ENCODE measurements around the gene RBM10.

RBM10 gene

DNA sequence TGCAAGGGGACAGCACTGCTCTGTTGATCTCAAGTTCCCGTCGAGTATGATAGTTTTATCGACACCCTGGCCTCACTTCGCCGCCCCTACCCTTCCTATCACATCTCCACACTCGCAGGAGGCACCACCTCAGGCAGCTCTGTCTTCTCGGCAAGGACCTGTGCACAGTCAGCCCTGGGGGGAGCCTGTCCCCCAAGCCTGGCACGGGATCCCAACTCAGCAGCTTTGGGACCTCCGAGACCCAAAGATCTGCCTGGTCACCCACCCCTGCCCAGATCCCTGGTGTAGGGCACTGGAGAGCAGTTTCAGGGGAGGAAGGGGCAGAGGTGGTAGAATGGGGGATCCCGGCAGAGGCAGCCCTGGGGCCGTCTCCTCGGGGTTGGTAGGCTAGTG, 30.6 kb downstream of the RBM10 start:
- DNase-seq (ENCODE audit: low spot score), result no peak

GRCh38 chrX:47176101-47176740, 31.2 kb downstream of the RBM10 start:
- DNase-seq (ENCODE audit: low spot score), result no peak

GRCh38 chrX:47177079-47177478, 32.1 kb downstream of the RBM10 start:
- DNase-seq (ENCODE audit: low spot score), result no peak

DNA sequence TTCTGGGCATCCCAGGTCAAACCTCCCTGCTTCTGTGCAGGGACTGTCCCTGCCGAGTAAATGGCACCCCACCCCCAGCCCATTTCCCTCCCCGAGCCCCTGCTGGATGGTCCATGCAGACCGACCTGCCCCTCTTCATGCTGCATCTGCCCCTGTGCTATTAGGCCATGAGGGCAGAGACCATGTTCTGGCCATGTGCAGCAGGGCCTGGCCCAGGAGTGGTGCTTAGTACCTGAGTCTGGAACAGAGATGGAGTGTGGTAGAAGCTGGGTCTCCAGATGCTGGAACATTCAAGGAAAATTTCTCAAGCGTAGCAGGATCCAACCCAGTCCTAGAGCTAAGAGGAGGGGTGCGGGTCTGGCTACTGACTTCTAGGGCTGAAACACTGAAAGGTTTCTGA, 33.3 kb downstream of the RBM10 start:
- no peak for DNase-seq (ENCODE audit: low spot score)

DNA sequence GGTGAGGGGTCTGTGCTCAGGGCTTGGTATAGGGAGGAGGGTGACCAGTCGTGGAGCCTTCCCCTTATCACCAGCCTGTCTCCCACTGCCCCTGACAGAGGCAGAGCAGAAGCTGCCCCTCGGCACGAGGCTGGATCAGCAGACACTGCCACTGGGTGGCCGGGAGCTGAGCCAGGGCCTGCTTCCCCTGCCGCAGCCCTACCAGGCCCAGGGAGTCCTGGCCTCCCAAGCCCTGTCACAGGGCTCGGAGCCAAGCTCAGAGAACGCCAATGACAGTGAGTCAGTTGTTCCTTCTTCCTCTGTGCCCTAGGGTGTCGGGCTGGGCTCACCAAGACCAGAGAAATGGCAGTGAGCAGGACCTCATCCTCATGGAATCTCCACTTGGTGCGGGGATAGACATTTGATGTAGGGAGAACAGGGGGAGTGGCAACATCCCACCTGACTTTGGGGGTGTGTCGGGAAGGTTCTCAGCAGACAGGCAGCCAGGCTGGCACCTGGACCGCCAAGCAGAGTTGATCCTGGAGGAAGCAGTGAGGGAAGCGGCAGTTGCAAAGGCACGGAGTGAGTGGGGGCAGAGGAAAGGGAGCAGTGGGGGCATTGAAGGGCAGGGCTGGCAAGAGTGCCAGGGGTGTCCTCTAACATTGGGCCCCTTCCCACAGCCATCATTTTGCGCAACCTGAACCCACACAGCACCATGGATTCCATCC, 34.4 kb downstream of the RBM10 start:
- DNase-seq (ENCODE audit: low spot score), result peak; percentile 50

DNA sequence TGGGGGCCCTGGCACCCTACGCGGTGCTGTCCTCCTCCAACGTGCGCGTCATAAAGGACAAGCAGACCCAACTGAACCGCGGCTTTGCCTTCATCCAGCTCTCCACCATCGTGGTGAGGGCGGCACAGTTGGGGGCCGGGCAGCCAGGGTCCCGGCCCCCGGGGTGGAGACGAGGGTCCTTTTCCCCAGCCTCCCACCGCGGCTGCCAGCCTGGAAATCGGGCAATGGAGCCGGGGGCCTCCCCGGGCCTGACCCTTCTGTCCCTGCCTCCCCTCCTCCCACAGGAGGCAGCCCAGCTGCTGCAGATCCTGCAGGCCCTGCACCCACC, 34.9 kb downstream of the RBM10 start:
- DNase-seq (ENCODE audit: low spot score), result no peak

DNA sequence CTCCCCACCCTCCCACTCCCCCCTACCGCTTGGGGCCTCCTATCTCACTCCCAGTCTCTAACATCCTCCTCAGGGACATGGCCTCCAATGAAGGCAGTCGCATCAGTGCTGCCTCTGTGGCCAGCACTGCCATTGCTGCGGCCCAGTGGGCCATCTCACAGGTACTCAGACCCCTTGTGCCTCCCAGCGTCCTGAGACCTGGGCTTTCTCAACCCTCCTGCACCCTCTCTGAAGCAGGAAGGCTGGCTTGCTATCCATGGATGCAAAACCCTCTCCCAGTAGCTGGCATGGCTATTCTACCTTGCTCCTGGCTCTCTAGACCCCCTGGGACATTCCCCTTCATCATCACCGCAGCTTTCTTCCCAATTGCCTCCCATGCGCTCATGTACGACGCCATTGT, 35.3 kb downstream of the RBM10 start:
- no peak for DNase-seq (ENCODE audit: low spot score)

DNA sequence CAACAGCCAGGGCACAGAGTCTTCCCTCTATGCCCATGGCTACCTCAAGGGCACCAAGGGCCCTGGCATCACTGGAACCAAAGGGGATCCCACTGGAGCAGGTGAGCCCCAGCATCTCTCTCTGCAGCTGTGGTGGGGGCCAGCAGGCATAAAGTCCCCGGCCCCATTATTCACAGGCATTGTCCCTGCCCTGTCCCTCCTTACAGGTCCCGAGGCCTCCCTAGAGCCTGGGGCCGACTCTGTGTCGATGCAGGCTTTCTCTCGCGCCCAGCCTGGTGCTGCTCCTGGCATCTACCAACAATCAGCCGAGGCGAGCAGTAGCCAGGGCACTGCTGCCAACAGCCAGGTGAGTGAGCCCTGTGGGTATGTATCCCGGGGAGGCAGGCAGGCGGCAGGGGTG, 36.3 kb downstream of the RBM10 start:
- no peak for DNase-seq (ENCODE audit: low spot score)

GRCh38 chrX:47182106-47182700, 37.2 kb downstream of the RBM10 start:
- no peak for DNase-seq (ENCODE audit: low spot score)

- DNase-seq (ENCODE audit: low spot score), result no peak
These were observed 39.5 kb downstream of the RBM10 start for GRCh38 chrX:47184486-47184885.

- DNase-seq (ENCODE audit: low spot score), result no peak
These were observed 40.2 kb downstream of the RBM10 start for GRCh38 chrX:47185241-47185640.

- DNase-seq (ENCODE audit: low spot score), result no peak
These were observed 41.2 kb downstream of the RBM10 start for GRCh38 chrX:47186096-47186740.

DNA sequence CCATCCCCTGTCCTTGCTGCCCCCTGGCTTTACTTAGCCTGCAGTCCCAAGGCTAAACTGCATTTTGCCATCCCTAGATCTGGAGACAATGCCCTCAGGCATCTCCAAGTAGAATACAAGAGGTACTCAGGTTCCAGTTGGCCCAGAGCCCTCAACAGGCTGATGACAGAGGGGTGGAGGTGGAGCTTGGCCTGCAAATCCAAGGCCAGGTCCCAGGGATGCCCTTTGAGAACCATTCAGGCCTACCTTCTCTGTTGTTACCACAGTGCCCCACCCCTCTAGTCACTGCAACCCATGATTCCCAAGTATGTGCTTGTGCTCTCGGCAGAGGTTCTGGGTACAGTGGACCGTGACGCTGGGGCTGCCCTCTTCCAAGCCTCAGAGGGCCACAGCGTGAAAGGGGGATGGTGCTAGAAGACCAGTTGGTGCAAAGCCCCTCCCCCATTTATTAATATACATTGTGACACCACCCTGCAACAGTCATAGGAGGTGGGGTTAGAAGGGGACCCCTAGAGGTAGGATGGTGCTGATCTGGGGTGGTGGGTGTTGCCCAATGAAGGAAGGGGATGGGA, 42.2 kb downstream of the RBM10 start:
- DNase-seq (ENCODE audit: low spot score), result no peak

- no peak for DNase-seq (ENCODE audit: low spot score)
These were observed 44.9 kb downstream of the RBM10 start for GRCh38 chrX:47189906-47190305.

- DNase-seq (ENCODE audit: low spot score), result peak; percentile 82
These were observed 45.6 kb downstream of the RBM10 start for GRCh38 chrX:47190445-47191269.

GRCh38 chrX:47191331-47191730, 46.3 kb downstream of the RBM10 start:
- no peak for DNase-seq (ENCODE audit: low spot score)

- no peak for DNase-seq (ENCODE audit: low spot score)
These were observed 46.9 kb downstream of the RBM10 start for GRCh38 chrX:47191806-47192401.

DNA sequence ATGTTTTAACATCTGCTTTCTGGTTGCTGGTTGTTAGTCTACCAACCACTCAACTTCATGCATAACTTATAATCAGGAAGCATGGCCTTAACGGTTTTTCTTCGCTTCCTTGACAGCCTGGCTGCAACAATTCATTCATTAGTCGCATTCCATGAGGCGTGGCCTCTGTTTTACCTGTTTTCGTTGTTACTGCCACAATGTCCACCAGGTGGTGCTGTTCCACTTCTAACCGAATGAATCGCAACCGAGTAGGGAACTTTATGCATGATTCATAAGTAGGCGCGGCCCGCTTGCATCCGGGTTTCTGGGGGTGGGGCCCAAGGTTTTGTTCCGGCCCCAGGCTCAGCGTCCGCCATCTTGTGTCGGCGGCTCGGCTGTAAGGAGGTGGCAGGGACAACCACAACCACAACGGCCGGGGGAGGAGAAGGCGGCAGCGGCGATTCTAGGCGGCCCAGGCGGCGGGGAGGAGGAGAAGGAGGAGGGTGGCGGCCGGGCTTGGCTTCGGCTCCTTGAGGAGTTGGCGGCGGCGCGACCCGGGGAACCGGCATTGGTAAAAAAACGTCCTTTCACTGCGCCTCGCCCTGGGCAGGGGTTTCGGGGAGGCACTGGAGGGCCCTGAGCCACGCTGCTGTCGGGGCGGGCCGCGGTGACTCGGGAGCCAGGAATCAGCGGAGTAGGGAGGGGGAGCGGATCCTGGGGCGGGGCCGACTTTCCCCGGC, 48.6 kb downstream of the RBM10 start, which contains the start of gene UBA1:
UBA1 (plus strand) TSS at position 355 of the 719 bp plus-strand sequence. CDS start 4,974 bp downstream, outside the sequence.
- DNase-seq (ENCODE audit: low spot score), result peak; percentile 88

GRCh38 chrX:47194194-47194787, 49.3 kb downstream of the RBM10 start:
- DNase-seq (ENCODE audit: low spot score), result peak; percentile 14

DNA sequence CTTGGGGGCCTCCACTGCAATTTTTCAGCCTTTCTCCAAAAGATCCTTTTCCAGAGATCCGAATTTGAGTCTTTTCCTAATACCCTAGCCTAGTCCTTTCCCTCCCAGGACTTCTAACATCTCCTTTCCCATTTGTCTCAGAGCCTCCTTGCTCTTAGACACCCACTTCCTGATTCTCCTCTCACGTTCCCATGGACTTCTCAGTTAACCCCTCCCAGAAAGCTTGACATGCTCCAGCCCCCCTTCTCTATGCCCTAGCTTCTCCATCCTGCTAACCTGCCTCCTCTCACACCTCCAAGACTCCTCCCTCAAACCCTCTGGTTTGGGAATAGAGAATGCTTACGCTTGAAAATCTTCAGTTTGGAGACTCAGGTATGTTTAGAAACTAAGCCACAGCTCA, 51.1 kb downstream of the RBM10 start:
- no peak for DNase-seq (ENCODE audit: low spot score)

Measured in putamen (tissue), 1 donor.